Breast epithelium (tissue), 4 donors: Measurements from ENCODE around the gene LIMS1. TPM values are rescaled to one million over a fixed set of nuclear protein-coding genes. Genes with fewer than 3 reads are reported as not detected.

Experiments
- DNase-seq, 2 donors: peaks; one replicate each; pipeline ENCODE4 v3.0.0-alpha.2; 2019; ENCODE audit warnings: low spot score in 2 of 2
- H3K27ac ChIP-seq, 2 donors: fragments of 200-600 bp; sonication (generic) in 1 of 2; one replicate each; pipeline ENCODE4 v1.5.1; 2016 to 2019; ENCODE audit warnings: mild to moderate bottlenecking in 1 of 2
- H3K27me3 ChIP-seq, 2 donors: fragments of 200-600 bp; sonication (generic) in 1 of 2; one replicate each; pipeline versions ENCODE4 v1.5.1 to v1.6.0; 2017 to 2019; ENCODE audit warnings: control low read depth in 1 of 2, mild to moderate bottlenecking in 1 of 2
- H3K36me3 ChIP-seq: fragments of 200-600 bp; one replicate; pipeline ENCODE4 v1.5.1; 2019
- H3K4me1 ChIP-seq, 2 donors: fragments of 200-600 bp; sonication (generic); one replicate each; pipeline ENCODE4 v1.5.1; 2016 to 2019; ENCODE audit warnings: control low read depth in 1 of 2
- H3K4me3 ChIP-seq, 3 donors: fragments of 200-600 bp; sonication (generic); 1 replicate in 2 of 3; 2 replicates in 1 of 3; pipeline ENCODE4 v1.5.1; 2016 to 2019; ENCODE audit warnings: mild to moderate bottlenecking in 3 of 3, moderate library complexity in 2 of 3
- H3K9me3 ChIP-seq, 2 donors: fragments of 200-600 bp; sonication (generic) in 1 of 2; one replicate each; pipeline ENCODE4 v1.5.1; 2016 to 2019; ENCODE audit warnings: control low read depth in 1 of 2
- POLR2A ChIP-seq: fragments of 450-650 bp; IDR thresholded peaks from one replicate; pipeline ENCODE4 v1.6.1; 2016; ENCODE audit warnings: antibody characterized with exemption, mild to moderate bottlenecking, moderate library complexity
- POLR2AphosphoS5 ChIP-seq, 3 donors: sonication (generic); formaldehyde crosslinking; IDR thresholded peaks; one replicate each; pipeline ENCODE4 v1.6.1; 2017; ENCODE audit warnings: antibody characterized with exemption in 3 of 3
- intact Hi-C: fragments of 100-400 bp; cut with DNase I; formaldehyde crosslinking; loops from one replicate; pipeline ENCODE4 v1.15.1; 2023; ENCODE audit warnings: low total_unique reads
- total RNA-seq, 3 donors: library from RNA; depleted of rRNA; stranded (reverse); fragments of >200 nt; gene quantifications; one replicate each; pipeline ENCODE4 v1.1.0, GENCODE V29; 2016
- TF ChIP-seq, protein P1 (sequence below), 3 donors: fragments of 450-650 bp; IDR thresholded peaks; one replicate each; pipeline ENCODE4 v1.5.1; 2016 to 2017; ENCODE audit warnings: antibody characterized with exemption in 3 of 3, mild to moderate bottlenecking in 3 of 3, moderate library complexity in 3 of 3

LIMS1 gene
- total RNA-seq, 3 donors from 2014 or later: 66.5 to 123 (median 93.1) TPM

DNA sequence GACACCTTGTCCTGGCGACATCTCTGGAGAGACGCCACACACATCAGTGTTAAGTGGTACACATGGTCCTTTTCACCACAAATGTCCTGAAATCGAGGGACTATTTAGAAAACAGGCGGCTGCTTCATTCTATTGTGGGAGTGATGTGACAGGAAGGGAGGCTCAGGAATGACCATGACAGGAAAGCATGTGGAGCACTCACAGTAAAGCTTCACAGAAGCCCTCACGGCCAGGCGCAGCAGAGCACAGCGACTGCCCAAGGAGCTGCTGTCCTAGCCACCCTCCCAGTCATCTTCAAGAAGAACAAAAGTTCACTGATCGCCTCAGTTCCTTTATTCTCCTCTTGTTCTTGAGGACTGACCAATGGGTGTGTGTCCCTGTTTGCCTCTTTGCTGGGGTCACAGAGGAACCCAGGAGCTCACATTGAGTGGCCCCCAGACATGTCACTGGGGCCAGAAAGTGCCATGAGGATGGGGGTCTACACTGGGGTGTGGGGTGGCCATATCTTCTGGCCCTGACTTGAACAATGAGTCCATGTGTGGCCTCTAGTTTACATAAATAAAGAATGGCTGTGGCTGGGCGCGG, 100.4 kb downstream of the LIMS1 start:
- intact Hi-C loops: no loop called here
- H3K9me3 ChIP-seq: no peaks in the 10 kb centered on the region
- no peaks in the 10 kb centered on the region for H3K27me3 ChIP-seq
- DNase-seq: no peak
- TF ChIP-seq POLR2AphosphoS5 (IDR thresholded peaks at IDR 0.05) (no peak), POLR2A (no peak)
- TF ChIP-seq, protein P1, sequence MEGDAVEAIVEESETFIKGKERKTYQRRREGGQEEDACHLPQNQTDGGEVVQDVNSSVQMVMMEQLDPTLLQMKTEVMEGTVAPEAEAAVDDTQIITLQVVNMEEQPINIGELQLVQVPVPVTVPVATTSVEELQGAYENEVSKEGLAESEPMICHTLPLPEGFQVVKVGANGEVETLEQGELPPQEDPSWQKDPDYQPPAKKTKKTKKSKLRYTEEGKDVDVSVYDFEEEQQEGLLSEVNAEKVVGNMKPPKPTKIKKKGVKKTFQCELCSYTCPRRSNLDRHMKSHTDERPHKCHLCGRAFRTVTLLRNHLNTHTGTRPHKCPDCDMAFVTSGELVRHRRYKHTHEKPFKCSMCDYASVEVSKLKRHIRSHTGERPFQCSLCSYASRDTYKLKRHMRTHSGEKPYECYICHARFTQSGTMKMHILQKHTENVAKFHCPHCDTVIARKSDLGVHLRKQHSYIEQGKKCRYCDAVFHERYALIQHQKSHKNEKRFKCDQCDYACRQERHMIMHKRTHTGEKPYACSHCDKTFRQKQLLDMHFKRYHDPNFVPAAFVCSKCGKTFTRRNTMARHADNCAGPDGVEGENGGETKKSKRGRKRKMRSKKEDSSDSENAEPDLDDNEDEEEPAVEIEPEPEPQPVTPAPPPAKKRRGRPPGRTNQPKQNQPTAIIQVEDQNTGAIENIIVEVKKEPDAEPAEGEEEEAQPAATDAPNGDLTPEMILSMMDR (IDR thresholded peaks at IDR 0.05): no peak
- no peaks in the 10 kb centered on the region for H3K36me3 ChIP-seq
- H3K27ac ChIP-seq: no peak overlapping the region
- peaks cover 4 to 15% of the 10 kb centered on the region in 2 donors for H3K4me1 ChIP-seq
- no peak overlapping the region for H3K4me3 ChIP-seq

DNA sequence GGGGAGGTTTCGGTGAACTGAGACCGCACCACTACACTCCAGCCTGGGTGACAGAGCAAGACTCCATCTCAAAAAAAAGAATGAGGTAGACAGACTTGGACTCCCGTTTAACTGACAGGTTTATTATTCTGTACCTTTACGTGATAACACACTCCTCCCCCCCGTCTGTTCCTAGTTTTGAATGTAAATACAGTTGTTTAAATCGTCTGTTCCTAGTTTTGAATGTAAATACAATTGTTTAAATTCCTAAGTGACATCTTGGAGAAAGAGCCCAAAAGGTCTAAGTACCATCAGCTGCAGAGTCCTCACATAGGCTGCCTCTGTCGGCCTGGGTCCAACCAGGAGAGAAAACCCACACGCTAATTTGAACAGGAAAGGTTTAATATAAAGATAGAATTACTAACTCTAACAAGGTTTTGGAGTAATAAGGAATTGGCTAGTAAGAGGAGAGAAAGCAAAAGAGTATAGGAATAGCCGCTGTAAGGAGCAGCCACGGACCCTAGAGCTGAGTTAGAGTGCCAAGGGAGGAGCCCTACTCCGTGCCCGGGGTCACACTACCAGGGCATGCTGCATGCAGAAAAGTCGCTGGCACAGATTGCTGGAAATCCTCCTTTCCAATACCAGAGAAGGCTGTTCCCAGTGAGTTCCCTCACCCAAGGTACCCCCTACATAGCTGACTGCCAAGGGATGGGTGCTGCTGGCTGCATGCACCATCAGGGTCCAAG, 101.5 kb downstream of the LIMS1 start:
- Histone ChIP-seq H3K27ac (no peak overlapping the region), H3K36me3 (no peaks in the 10 kb centered on the region), H3K9me3 (no peaks in the 10 kb centered on the region), H3K4me3 (no peak overlapping the region), H3K4me1 (peaks cover 4 to 15% of the 10 kb centered on the region in 2 donors), H3K27me3 (no peaks in the 10 kb centered on the region)
- intact Hi-C loops: no loop called here
- DNase-seq: no peak
- no peak for TF ChIP-seq POLR2AphosphoS5 (IDR thresholded peaks at IDR 0.05)
- TF ChIP-seq, protein P1 (IDR thresholded peaks at IDR 0.05): no peak
- no peak for TF ChIP-seq POLR2A

DNA sequence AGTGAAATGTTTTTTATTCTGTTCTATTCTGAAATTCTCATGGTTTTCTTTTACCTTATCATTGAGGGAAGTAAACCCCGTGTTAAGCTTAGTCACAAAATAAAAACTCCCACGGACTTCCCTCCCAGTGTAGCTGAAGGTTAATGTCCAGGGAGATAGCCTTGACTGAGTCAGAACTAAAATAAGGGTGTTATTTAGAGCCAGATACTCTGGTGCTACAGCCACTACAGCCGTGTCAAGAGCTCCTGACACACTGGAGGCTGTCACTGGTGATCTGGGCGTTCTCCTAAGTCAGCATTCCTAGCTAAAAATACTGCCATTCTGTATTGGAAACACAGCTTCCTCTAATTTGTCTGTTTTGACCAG, 103.0 kb downstream of the LIMS1 start:
- intact Hi-C loops: no loop called here
- Histone ChIP-seq H3K9me3 (no peaks in the 10 kb centered on the region), H3K36me3 (no peaks in the 10 kb centered on the region), H3K4me3 (no peak overlapping the region), H3K27ac (peak overlapping the region; percentile 22 to 34), H3K4me1 (peaks cover 4 to 15% of the 10 kb centered on the region in 2 donors), H3K27me3 (no peaks in the 10 kb centered on the region)
- no peak for DNase-seq
- TF ChIP-seq POLR2AphosphoS5 (IDR thresholded peaks at IDR 0.05) (no peak), POLR2A (no peak)
- TF ChIP-seq, protein P1 (IDR thresholded peaks at IDR 0.05): no peak

DNA sequence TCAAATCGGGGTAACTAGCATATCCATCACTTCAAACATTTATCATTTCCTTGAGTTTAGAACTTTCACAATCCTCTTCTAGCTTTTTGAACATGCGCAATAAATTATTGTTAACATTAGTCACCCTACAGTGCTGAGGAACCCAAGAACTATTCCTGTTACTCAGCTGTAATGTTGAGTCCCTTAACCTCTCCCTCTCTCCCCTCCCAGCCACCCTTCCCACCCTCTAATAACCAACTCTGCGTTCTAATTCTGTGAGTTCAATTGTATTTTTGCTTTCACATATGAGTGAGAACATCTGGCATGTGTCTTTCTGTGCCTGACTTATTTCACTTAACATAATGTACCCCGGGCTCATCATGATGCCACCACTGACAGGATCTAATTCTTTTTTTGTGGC, 106.5 kb downstream of the LIMS1 start:
- no peak for DNase-seq
- no peaks in the 10 kb centered on the region for H3K9me3 ChIP-seq
- H3K36me3 ChIP-seq: no peaks in the 10 kb centered on the region
- H3K4me1 ChIP-seq: peaks cover 4% of the 10 kb centered on the region in 2 donors
- intact Hi-C loops: no loop called here
- H3K4me3 ChIP-seq: no peak overlapping the region
- TF ChIP-seq, protein P1 (IDR thresholded peaks at IDR 0.05): no peak
- TF ChIP-seq POLR2AphosphoS5 (IDR thresholded peaks at IDR 0.05): no peak
- TF ChIP-seq POLR2A: no peak
- H3K27ac ChIP-seq: no peak overlapping the region
- no peaks in the 10 kb centered on the region for H3K27me3 ChIP-seq

DNA sequence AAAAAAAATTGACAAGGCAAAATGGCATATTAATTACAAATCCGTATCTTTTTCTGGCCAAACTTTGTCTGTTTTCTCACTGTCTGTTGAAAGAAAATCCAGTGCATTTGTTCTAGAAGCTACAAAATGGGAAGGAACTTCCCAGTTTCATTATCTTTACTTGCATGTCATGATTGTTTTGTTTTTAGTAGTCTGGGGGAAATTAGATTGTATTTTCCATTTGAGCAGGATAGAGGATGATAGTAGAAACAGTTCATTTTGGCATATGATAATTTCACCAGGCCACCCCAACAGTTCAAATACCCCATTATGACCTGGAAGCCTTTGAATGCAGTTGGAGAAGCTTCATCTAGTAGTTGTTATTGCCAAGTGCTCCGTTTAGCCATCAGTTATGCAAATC, 107.5 kb downstream of the LIMS1 start:
- Histone ChIP-seq H3K9me3 (no peaks in the 10 kb centered on the region), H3K4me1 (no peaks in the 10 kb centered on the region), H3K36me3 (no peaks in the 10 kb centered on the region), H3K27me3 (no peaks in the 10 kb centered on the region), H3K4me3 (no peak overlapping the region), H3K27ac (no peak overlapping the region)
- DNase-seq: no peak
- TF ChIP-seq POLR2A (no peak), POLR2AphosphoS5 (IDR thresholded peaks at IDR 0.05) (no peak)
- TF ChIP-seq, protein P1 (IDR thresholded peaks at IDR 0.05): no peak
- intact Hi-C loops: no loop called here
